OCI-LY3 (cell line): ENCODE measurements around the gene SC5D.

Source experiments
- H2AFZ ChIP-seq: fragments of 200-600, 300-600 bp; shearing (Covaris generic); 2 replicates; pipeline ENCODE4 v1.6.0; 2014; ENCODE audit warnings: antibody characterized with exemption, low read depth, low read length
- H3K27ac ChIP-seq: fragments of 200-600, 300-600 bp; sonication (generic); 2 replicates; pipeline ENCODE4 v1.5.1; 2014; ENCODE audit warnings: mild to moderate bottlenecking, low read length, moderate library complexity, mixed read lengths
- H3K27me3 ChIP-seq: fragments of 200-600, 300-600 bp; sonication (generic); 2 replicates; pipeline ENCODE4 v1.6.1; 2014; ENCODE audit warnings: low read depth, low read length, mixed read lengths
- H3K36me3 ChIP-seq: fragments of 200-600, 300-600 bp; sonication (generic); replicated peaks from 2 replicates; pipeline ENCODE3; 2014; ENCODE audit warnings: low read depth, low read length, mixed read lengths
- H3K4me1 ChIP-seq: fragments of 300-600, 200-600 bp; sonication (generic); 2 replicates; pipeline ENCODE4 v1.6.1; 2014; ENCODE audit warnings: low read length, mixed read lengths
- H3K4me2 ChIP-seq: fragments of 200-600, 300-600 bp; sonication (generic); 2 replicates; pipeline ENCODE4 v1.6.1; 2014; ENCODE audit warnings: low read length, mixed read lengths
- H3K4me3 ChIP-seq: fragments of 300-600, 200-600 bp; sonication (generic); 2 replicates; pipeline ENCODE4 v1.5.1; 2014; ENCODE audit warnings: antibody characterized with exemption, mild to moderate bottlenecking, low read length, moderate library complexity
- H3K79me2 ChIP-seq: fragments of 300-600, 200-600 bp; shearing (Covaris generic); 2 replicates; pipeline ENCODE4 v1.6.1; 2014; ENCODE audit warnings: mild to moderate bottlenecking, low read length, mixed read lengths
- H3K9ac ChIP-seq: fragments of 300-600, 200-600 bp; shearing (Covaris generic); 2 replicates; pipeline ENCODE4 v1.6.0; 2014; ENCODE audit warnings: mild to moderate bottlenecking, low read length, moderate library complexity
- H3K9me3 ChIP-seq: fragments of 200-600, 300-600 bp; shearing (Covaris generic); 2 replicates; pipeline ENCODE4 v1.6.1; 2014; ENCODE audit warnings: low read length, mixed read lengths; ENCODE audit not compliant: insufficient read depth
- H4K20me1 ChIP-seq: fragments of 200-600, 300-600 bp; sonication (generic); 2 replicates; pipeline ENCODE4 v1.6.1; 2016; ENCODE audit warnings: low read length, mixed read lengths; ENCODE audit not compliant: insufficient read depth
- EZH2phosphoT487 ChIP-seq: fragments of 200-600 bp; shearing (Covaris generic); IDR thresholded peaks from 2 replicates; pipeline ENCODE4 v1.6.1; 2018; ENCODE audit warnings: antibody characterized with exemption, mixed run types, low read depth
- TF ChIP-seq, protein P1 (sequence below): fragments of 200-600, 300-600 bp; sonication (generic); IDR thresholded peaks from 2 replicates; pipeline ENCODE4 v1.5.1; 2014; ENCODE audit warnings: antibody characterized with exemption, low read length, low read depth

Gene SC5D

DNA sequence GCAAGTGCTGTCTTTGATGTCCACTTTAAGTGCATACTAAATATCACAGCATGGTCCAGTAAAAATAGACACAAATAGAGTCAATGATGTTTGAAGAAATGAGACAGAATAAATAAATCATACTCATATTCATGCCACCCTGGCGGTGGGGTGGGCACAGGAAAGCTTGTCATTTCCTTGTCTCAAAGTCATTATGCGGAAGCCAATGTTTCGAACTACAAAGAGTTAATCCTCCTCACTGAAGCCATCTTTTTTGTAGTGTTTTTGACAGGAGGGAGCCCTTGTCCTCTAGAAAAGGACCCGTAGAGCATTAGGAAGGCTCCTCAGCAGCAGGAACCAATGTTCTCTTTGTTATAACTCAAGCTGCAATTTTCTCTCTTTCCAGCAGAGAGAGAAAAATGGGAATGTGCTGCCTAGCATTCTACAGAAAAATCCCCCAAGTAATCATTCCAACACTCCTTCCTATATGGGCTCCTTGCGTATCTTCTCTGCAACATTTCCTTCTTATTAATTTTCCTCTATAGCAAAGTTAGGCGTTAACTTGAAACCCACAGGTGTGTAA, 30.6 kb downstream of the SC5D start:
- H3K4me1 ChIP-seq = peaks cover 57% of the 10 kb centered on the region
- no peaks in the 10 kb centered on the region for H3K36me3 ChIP-seq
- H3K27ac ChIP-seq = no peak overlapping the region
- H3K4me3 ChIP-seq = no peak overlapping the region
- no peaks in the 10 kb centered on the region for H3K79me2 ChIP-seq
- H4K20me1 ChIP-seq = no peaks in the 10 kb centered on the region
- H2AFZ ChIP-seq = no peak overlapping the region
- 0 out of 2 replicates have a peak, but pooled peaks cover 5% of the 10 kb centered on the region for H3K27me3 ChIP-seq
- H3K4me2 ChIP-seq = no peak overlapping the region
- no peaks in the 10 kb centered on the region for H3K9me3 ChIP-seq
- no peak for TF ChIP-seq EZH2phosphoT487
- TF ChIP-seq, protein P1, sequence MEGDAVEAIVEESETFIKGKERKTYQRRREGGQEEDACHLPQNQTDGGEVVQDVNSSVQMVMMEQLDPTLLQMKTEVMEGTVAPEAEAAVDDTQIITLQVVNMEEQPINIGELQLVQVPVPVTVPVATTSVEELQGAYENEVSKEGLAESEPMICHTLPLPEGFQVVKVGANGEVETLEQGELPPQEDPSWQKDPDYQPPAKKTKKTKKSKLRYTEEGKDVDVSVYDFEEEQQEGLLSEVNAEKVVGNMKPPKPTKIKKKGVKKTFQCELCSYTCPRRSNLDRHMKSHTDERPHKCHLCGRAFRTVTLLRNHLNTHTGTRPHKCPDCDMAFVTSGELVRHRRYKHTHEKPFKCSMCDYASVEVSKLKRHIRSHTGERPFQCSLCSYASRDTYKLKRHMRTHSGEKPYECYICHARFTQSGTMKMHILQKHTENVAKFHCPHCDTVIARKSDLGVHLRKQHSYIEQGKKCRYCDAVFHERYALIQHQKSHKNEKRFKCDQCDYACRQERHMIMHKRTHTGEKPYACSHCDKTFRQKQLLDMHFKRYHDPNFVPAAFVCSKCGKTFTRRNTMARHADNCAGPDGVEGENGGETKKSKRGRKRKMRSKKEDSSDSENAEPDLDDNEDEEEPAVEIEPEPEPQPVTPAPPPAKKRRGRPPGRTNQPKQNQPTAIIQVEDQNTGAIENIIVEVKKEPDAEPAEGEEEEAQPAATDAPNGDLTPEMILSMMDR = no peak
- no peak overlapping the region for H3K9ac ChIP-seq

DNA sequence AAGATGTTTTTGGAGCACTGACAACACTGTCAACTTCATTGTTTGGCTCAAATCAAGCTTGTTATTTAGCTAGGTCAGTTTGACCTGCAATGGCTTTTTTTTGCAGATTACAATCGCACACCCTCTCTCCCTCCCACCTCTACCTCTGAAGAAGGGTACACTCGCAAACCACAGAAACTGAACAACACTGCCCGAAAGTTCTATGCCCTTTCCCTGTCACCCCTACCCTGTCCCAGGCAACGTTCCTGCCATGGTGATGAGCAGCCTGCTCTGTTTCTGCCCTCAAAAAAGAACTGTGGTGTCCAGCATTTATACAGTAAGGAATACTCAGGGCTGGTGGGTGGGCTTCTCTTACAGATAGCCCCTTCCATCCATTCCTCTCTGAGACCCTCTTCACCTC, 33.7 kb downstream of the SC5D start:
- TF ChIP-seq, protein P1 = no peak
- TF ChIP-seq EZH2phosphoT487 = no peak
- Histone ChIP-seq H3K9me3 (no peaks in the 10 kb centered on the region), H4K20me1 (no peaks in the 10 kb centered on the region), H3K4me2 (peak overlapping the region; percentile 18), H3K79me2 (no peaks in the 10 kb centered on the region), H3K4me3 (no peak overlapping the region), H3K27me3 (0 out of 2 replicates have a peak, but pooled peaks cover 5% of the 10 kb centered on the region), H3K36me3 (no peaks in the 10 kb centered on the region), H2AFZ (0 out of 2 replicates have a peak overlapping the region, but pooled peaks have one; percentile 21), H3K4me1 (peaks cover 60% of the 10 kb centered on the region), H3K9ac (no peak overlapping the region), H3K27ac (no peak overlapping the region)

DNA sequence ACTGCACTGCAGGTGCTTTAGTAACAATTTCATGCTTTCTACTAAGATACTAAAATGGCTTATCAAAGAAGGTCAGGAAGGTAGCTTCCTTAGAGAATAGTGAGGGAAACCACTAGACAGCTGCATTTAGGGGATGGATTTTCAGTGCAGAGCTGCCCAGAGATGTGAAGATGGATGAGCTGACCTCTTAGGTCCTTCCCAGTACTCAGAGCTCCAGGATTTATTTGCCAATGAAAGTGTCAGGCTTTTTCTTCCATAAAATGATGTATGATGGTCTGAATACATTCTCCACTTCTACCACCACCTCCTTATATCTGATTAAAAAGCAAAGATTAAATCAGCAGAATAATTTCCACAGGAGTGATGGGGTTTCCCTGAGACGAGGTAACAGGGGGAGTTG, 35.0 kb downstream of the SC5D start:
- no peaks in the 10 kb centered on the region for H3K9me3 ChIP-seq
- H3K4me2 ChIP-seq = no peak overlapping the region
- TF ChIP-seq, protein P1 = no peak
- TF ChIP-seq EZH2phosphoT487 = no peak
- H3K4me3 ChIP-seq = no peak overlapping the region
- H3K4me1 ChIP-seq = peaks cover 51% of the 10 kb centered on the region
- no peaks in the 10 kb centered on the region for H3K36me3 ChIP-seq
- no peak overlapping the region for H3K9ac ChIP-seq
- H3K27ac ChIP-seq = no peak overlapping the region
- H3K27me3 ChIP-seq = 0 out of 2 replicates have a peak, but pooled peaks cover 5% of the 10 kb centered on the region
- no peak overlapping the region for H2AFZ ChIP-seq
- no peaks in the 10 kb centered on the region for H3K79me2 ChIP-seq
- no peaks in the 10 kb centered on the region for H4K20me1 ChIP-seq

DNA sequence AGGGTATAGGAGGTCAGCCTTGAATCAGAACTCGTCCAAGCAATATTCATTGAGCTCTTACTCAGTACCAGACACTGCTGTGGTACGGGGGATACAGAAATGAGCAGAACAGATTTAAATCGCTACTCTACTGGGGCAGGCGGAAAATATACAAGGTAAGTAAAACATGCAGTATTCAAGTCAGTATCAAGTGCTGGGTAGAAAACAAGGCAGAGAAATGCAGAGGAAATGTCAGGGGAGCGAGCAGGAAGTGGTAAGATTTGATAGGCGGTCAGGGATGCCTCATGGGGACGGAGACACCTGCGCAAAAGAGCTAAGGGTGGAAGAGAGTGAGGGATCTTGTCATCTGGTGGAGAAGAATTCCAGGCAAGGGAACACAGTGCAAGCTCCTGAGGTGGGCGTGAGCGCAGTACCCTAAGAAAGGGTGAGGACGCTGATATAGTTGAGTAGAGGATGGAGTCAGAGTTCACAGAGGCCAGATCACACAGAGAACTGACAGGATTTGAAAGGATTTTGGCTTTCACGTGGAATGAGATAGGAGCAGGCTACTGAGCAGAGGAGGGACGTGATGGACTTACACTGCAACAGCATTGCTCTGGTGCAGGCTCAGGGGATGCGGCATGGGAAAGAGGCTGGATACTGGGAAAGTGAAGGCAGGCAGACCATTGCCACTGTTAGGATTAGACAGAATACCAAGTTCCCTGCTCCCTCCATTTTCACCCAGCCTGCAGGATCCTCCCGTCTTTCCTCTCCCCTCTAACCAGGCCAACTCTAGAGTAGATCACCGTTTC, 35.8 kb downstream of the SC5D start:
- H3K4me3 ChIP-seq = peak overlapping the region; percentile 46; the same call in 1 of the 2 replicates

More for the DNA sequence above, 35.8 kb downstream of the SC5D start:
- Histone ChIP-seq H3K9ac (peak overlapping the region; percentile 38), H3K79me2 (no peaks in the 10 kb centered on the region), H3K9me3 (no peaks in the 10 kb centered on the region), H3K27me3 (0 out of 2 replicates have a peak, but pooled peaks cover 5% of the 10 kb centered on the region), H3K27ac (no peak overlapping the region), H3K36me3 (no peaks in the 10 kb centered on the region), H2AFZ (peak overlapping the region; percentile 78), H4K20me1 (no peaks in the 10 kb centered on the region), H3K4me2 (peak overlapping the region; percentile 69), H3K4me1 (peaks cover 46% of the 10 kb centered on the region)
- TF ChIP-seq, protein P1 = no peak
- no peak for TF ChIP-seq EZH2phosphoT487
